Adrenal gland (tissue), 5 donors: Measurements from ENCODE around the gene PCLO.

Experiments
- POLR2A ChIP-seq, 2 donors: fragments of 450-650 bp; IDR thresholded peaks; one replicate each; pipeline ENCODE4 v1.6.1; 2017; ENCODE audit warnings: antibody characterized with exemption in 2 of 2, mild to moderate bottlenecking in 2 of 2, moderate library complexity in 1 of 2
- TF ChIP-seq, protein P1 (sequence below), 6 experiments: fragments of 450-650 bp in 4 of 6; fragments of 200-600 bp in 2 of 6; sonication (generic) in 1 of 6; IDR thresholded peaks; 1 replicate in 5 of 6; 2 replicates in 1 of 6; pipeline versions ENCODE4 v1.5.1 to v1.8.0; 2016 to 2021; ENCODE audit warnings: antibody characterized with exemption in 6 of 6, mild to moderate bottlenecking in 2 of 6, moderate library complexity in 1 of 6
- donor health status: DM: no; HTN: no; CAD: no.

GRCh38 chr7:83119026-83119382, 43.7 kb downstream of the PCLO start:
- TF ChIP-seq, protein P1, sequence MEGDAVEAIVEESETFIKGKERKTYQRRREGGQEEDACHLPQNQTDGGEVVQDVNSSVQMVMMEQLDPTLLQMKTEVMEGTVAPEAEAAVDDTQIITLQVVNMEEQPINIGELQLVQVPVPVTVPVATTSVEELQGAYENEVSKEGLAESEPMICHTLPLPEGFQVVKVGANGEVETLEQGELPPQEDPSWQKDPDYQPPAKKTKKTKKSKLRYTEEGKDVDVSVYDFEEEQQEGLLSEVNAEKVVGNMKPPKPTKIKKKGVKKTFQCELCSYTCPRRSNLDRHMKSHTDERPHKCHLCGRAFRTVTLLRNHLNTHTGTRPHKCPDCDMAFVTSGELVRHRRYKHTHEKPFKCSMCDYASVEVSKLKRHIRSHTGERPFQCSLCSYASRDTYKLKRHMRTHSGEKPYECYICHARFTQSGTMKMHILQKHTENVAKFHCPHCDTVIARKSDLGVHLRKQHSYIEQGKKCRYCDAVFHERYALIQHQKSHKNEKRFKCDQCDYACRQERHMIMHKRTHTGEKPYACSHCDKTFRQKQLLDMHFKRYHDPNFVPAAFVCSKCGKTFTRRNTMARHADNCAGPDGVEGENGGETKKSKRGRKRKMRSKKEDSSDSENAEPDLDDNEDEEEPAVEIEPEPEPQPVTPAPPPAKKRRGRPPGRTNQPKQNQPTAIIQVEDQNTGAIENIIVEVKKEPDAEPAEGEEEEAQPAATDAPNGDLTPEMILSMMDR (IDR thresholded peaks at IDR 0.05) = no peak
- no peak for TF ChIP-seq POLR2A (IDR thresholded peaks at IDR 0.05)
